Neural cell (in vitro differentiated cells): Measurements from ENCODE around the gene SV2C. TPM values are rescaled to one million over a fixed set of nuclear protein-coding genes. Genes with fewer than 3 reads are reported as not detected.

Experiments
- H2AFZ ChIP-seq: fragments of 200-600, 300-800 bp; sonication (generic), shearing (Covaris generic); 2 replicates; pipeline ENCODE4 v1.6.0; 2014; ENCODE audit warnings: low read depth, mild to moderate bottlenecking, antibody characterized with exemption, low read length, moderate library complexity
- H3F3A ChIP-seq: fragments of 200-600 bp; shearing (Covaris generic); 2 replicates; pipeline ENCODE4 v1.6.1; 2016; ENCODE audit warnings: mild to moderate bottlenecking, moderate library complexity, mixed read lengths, antibody characterized with exemption, low read length; ENCODE audit not compliant: insufficient read depth, poor library complexity, severe bottlenecking
- H3K27ac ChIP-seq: fragments of 200-600, 300-800 bp; sonication (generic), shearing (Covaris generic); 2 replicates; pipeline ENCODE4 v1.5.1; 2014; ENCODE audit warnings: mild to moderate bottlenecking, low read length, moderate library complexity
- H3K27me3 ChIP-seq: fragments of 300-800, 200-600 bp; sonication (generic), shearing (Covaris generic); 2 replicates; pipeline ENCODE4 v1.6.0; 2014; ENCODE audit warnings: mild to moderate bottlenecking, low read depth, low read length, moderate library complexity; ENCODE audit not compliant: insufficient read depth
- H3K36me3 ChIP-seq: fragments of 300-800, 200-600 bp; sonication (generic), shearing (Covaris generic); 2 replicates; pipeline ENCODE4 v1.5.1; 2014; ENCODE audit warnings: mild to moderate bottlenecking, antibody characterized with exemption, low read length, moderate library complexity; ENCODE audit not compliant: insufficient read depth
- H3K4me2 ChIP-seq: fragments of 300-800, 200-600 bp; sonication (generic), shearing (Covaris generic); 2 replicates; pipeline ENCODE4 v1.6.0; 2014; ENCODE audit warnings: mild to moderate bottlenecking, low read length
- H3K4me3 ChIP-seq: fragments of 300-800, 200-600 bp; sonication (generic), shearing (Covaris generic); 2 replicates; pipeline ENCODE4 v1.5.1; 2014; ENCODE audit warnings: mild to moderate bottlenecking, low read length, moderate library complexity
- H3K79me2 ChIP-seq: fragments of 200-600 bp; shearing (Covaris generic); replicated peaks from 2 replicates; pipeline ENCODE4 v1.6.0; 2014; ENCODE audit warnings: mild to moderate bottlenecking, low read length, moderate library complexity; ENCODE audit not compliant: insufficient read depth
- H3K9ac ChIP-seq: fragments of 300-800, 200-600 bp; sonication (generic), shearing (Covaris generic); 2 replicates; pipeline ENCODE4 v1.6.1; 2016; ENCODE audit warnings: mild to moderate bottlenecking, low read length, mixed read lengths
- H3K9me2 ChIP-seq: fragments of 200-600 bp; shearing (Covaris generic); 2 replicates; pipeline ENCODE4 v1.6.1; 2016; ENCODE audit warnings: mild to moderate bottlenecking, low read length, mixed read lengths; ENCODE audit not compliant: insufficient read depth
- H3K9me3 ChIP-seq: fragments of 200-600, 300-800 bp; sonication (generic), shearing (Covaris generic); 2 replicates; pipeline ENCODE4 v1.6.1; 2016; ENCODE audit warnings: mild to moderate bottlenecking, mixed run types, low read length, moderate library complexity, mixed read lengths
- H4K20me1 ChIP-seq: fragments of 200-600 bp; shearing (Covaris generic); 2 replicates; pipeline ENCODE4 v1.6.1; 2016; ENCODE audit warnings: mild to moderate bottlenecking, mixed run types; ENCODE audit not compliant: insufficient read depth
- CTCF ChIP-seq: fragments of 450-650 bp; IDR thresholded peaks from 2 replicates; pipeline ENCODE4 v1.5.1; 2014; ENCODE audit warnings: antibody characterized with exemption, mild to moderate bottlenecking, moderate library complexity; ENCODE audit not compliant: poor library complexity, severe bottlenecking
- EP300 ChIP-seq: fragments of 450-650 bp; conservative IDR thresholded peaks from 2 replicates; pipeline ENCODE4 v1.6.1; 2014; ENCODE audit warnings: antibody characterized with exemption, mild to moderate bottlenecking, moderate library complexity; ENCODE audit not compliant: poor library complexity, severe bottlenecking
- EZH2 ChIP-seq: fragments of 200-600, 300-800 bp; shearing (Covaris generic), sonication (generic); IDR thresholded peaks from 2 replicates; pipeline ENCODE4 v1.6.1; 2014; ENCODE audit warnings: antibody characterized with exemption, low read length, borderline replicate concordance, mild to moderate bottlenecking; ENCODE audit not compliant: insufficient read depth, poor library complexity, severe bottlenecking
- MXI1 ChIP-seq: fragments of 450-650 bp; conservative IDR thresholded peaks from 2 replicates; pipeline ENCODE4 v1.6.1; 2014; ENCODE audit warnings: antibody characterized with exemption, mild to moderate bottlenecking; ENCODE audit not compliant: poor library complexity, severe bottlenecking
- POLR2AphosphoS5 ChIP-seq: IDR thresholded peaks from 2 replicates; pipeline ENCODE4 v1.6.1; 2012
- RAD21 ChIP-seq: fragments of 450-650 bp; conservative IDR thresholded peaks from 2 replicates; pipeline ENCODE4 v1.6.1; 2014; ENCODE audit warnings: antibody characterized with exemption, mild to moderate bottlenecking, moderate library complexity
- REST ChIP-seq: IDR thresholded peaks from 2 replicates; pipeline ENCODE4 v1.6.1; 2012; ENCODE audit warnings: borderline replicate concordance
- SMC3 ChIP-seq: fragments of 450-650 bp; conservative IDR thresholded peaks from 2 replicates; pipeline ENCODE4 v1.6.1; 2014; ENCODE audit warnings: antibody characterized with exemption, mild to moderate bottlenecking, moderate library complexity; ENCODE audit not compliant: poor library complexity
- TAF1 ChIP-seq: IDR thresholded peaks from 2 replicates; pipeline ENCODE4 v1.6.1; 2012; ENCODE audit warnings: low read depth
- polyA plus RNA-seq: library from polyadenylated mRNA; depleted of rRNA; stranded (reverse); fragments of >200 nt; gene quantifications from 2 replicates; pipeline ENCODE4 v1.2.3, GENCODE V29; 2014

SV2C gene
- polyA plus RNA-seq, 1 donor from 2014 or later = 0.45 TPM

GRCh38 chr5:76292620-76293322 lies 209.6 kb downstream of the SV2C start:
- no peaks in the 10 kb centered on the region for H3K27me3 ChIP-seq
- H3K9me2 ChIP-seq = no peaks in the 10 kb centered on the region
- no peaks in the 10 kb centered on the region for H4K20me1 ChIP-seq
- H3K79me2 ChIP-seq = no peaks in the 10 kb centered on the region
- no peak for TF ChIP-seq RAD21
- no peak for TF ChIP-seq SMC3
- no peak for TF ChIP-seq EP300
- no peak for TF ChIP-seq EZH2
- no peak for TF ChIP-seq CTCF
- no peak for TF ChIP-seq TAF1
- no peak for TF ChIP-seq POLR2AphosphoS5
- TF ChIP-seq REST = no peak
- no peak for TF ChIP-seq MXI1
- H3K4me3 ChIP-seq = no peak overlapping the region
- no peak overlapping the region for H3K9ac ChIP-seq
- H3K36me3 ChIP-seq = no peaks in the 10 kb centered on the region
- no peak overlapping the region for H3K4me2 ChIP-seq
- H3K27ac ChIP-seq = no peak overlapping the region
- no peaks in the 10 kb centered on the region for H3K9me3 ChIP-seq
- no peak overlapping the region for H2AFZ ChIP-seq
- H3F3A ChIP-seq = no peaks in the 10 kb centered on the region

- Histone ChIP-seq H3K27me3 (no peaks in the 10 kb centered on the region), H4K20me1 (no peaks in the 10 kb centered on the region), H3K9me3 (no peaks in the 10 kb centered on the region), H3F3A (no peaks in the 10 kb centered on the region), H3K4me3 (no peak overlapping the region), H3K9me2 (no peaks in the 10 kb centered on the region), H3K9ac (no peak overlapping the region), H3K79me2 (no peaks in the 10 kb centered on the region), H3K4me2 (no peak overlapping the region), H2AFZ (no peak overlapping the region), H3K36me3 (no peaks in the 10 kb centered on the region), H3K27ac (no peak overlapping the region)
- no peak for TF ChIP-seq RAD21
- TF ChIP-seq EZH2 = no peak
- no peak for TF ChIP-seq CTCF
- TF ChIP-seq SMC3 = no peak
Measured at GRCh38 chr5:76294573-76294972, 211.4 kb downstream of the SV2C start.
